ENCODE measurements around the gene DNAJB6. TPM values are rescaled to one million over a fixed set of nuclear protein-coding genes. Genes with fewer than 3 reads are reported as not detected.

Gene DNAJB6
- total and polyA plus RNA-seq, 2 of the 4 experiments (the other 2 are of a cell fraction) = 93.4 to 165 TPM

- Histone ChIP-seq H3K4ac (ENCODE audit: low read depth, low read length) (no peak overlapping the region), H3K4me1 (ENCODE audit: control insufficient read depth, insufficient read depth, low read length) (no peaks in the 10 kb centered on the region), H2AFZ (replicated peaks; ENCODE audit: low read length, poor library complexity) (peak overlapping the region; percentile 58), H3K14ac (replicated peaks; ENCODE audit: low read depth, low read length) (no peak overlapping the region), H3K36me3 (ENCODE audit: control insufficient read depth, insufficient read depth, low read length) (no peaks in the 10 kb centered on the region), H2BK5ac (ENCODE audit: low read depth, low read length, poor library complexity, severe bottlenecking) (no peak overlapping the region), H3K9ac (ENCODE audit: low read depth, low read length) (no peak overlapping the region), H3K18ac (ENCODE audit: low read depth, low read length) (no peak overlapping the region), H3K56ac (ENCODE audit: extremely low read depth, insufficient read depth, low read length) (no peak overlapping the region), H3K27ac (ENCODE audit: insufficient read depth, low read length) (no peak overlapping the region), H2BK20ac (ENCODE audit: low read depth, low read length) (no peak overlapping the region), H3K23ac (ENCODE audit: low read depth, low read length) (no peak overlapping the region), H4K8ac (ENCODE audit: low read depth in 2 of 2, low read length in 2 of 2) (no peak overlapping the region), H4K5ac (ENCODE audit: low read depth, low read length) (no peak overlapping the region), H3K4me2 (ENCODE audit: low read depth, low read length) (no peak overlapping the region), H2AK9ac (replicated peaks; ENCODE audit: low read depth, low read length, poor library complexity) (no peak overlapping the region), H3K27me3 (ENCODE audit: control insufficient read depth, insufficient read depth, low read length) (no peaks in the 10 kb centered on the region; the same call in 1 of the 2 replicates), H3K4me3 (ENCODE audit: insufficient read depth, low read depth, low read length) (no peak overlapping the region), H3K9me1 (ENCODE audit: insufficient read depth, low read length) (no peaks in the 10 kb centered on the region), H2AK5ac (ENCODE audit: low read depth, low read length) (no peak overlapping the region), H2BK15ac (ENCODE audit: low read depth, low read length) (no peak overlapping the region), H2BK120ac (ENCODE audit: low read depth, low read length) (no peak overlapping the region), H3K9me3 (ENCODE audit: control insufficient read depth, insufficient read depth, low read length) (peaks cover 3% of the 10 kb centered on the region), H4K20me1 (ENCODE audit: insufficient read depth, low read length) (no peaks in the 10 kb centered on the region), H3K79me1 (ENCODE audit: low read depth in 1 of 2, low read length in 2 of 2) (no peaks in the 10 kb centered on the region), H4K91ac (ENCODE audit: insufficient read depth, low read depth, low read length) (no peak overlapping the region)
- WGBS, 2 experiments (ENCODE audit: extremely low coverage in 2 of 2, insufficient read length in 1 of 2) = 90% methylated on average over 10 of the region's 13 CpGs; no CpG with 5 or more reads in 1 of the 2 experiments
- BruUV-seq (replicated peaks) = no TSS peak
- DNase-seq (no peak), ATAC-seq (ENCODE audit: low read depth) (no peak)
- in situ Hi-C loops (cut with MboI; ENCODE audit: low sequenced_read_pairs) = no loop called here
- no peak for TF ChIP-seq MAFK (IDR thresholded peaks at IDR 0.05; ENCODE audit: low read depth, low read length)
- no peak for TF ChIP-seq FOS (IDR thresholded peaks at IDR 0.05; ENCODE audit: low read depth, low read length)
- dilution Hi-C loops (cut with HindIII; ENCODE audit: low sequenced_read_pairs, unreplicated experiment) = no loop called here
- POLR2A ChIA-PET (ENCODE audit: unreplicated experiment) = no interaction called here
- intact Hi-C loops (cut with micrococcal nuclease) = no loop called here
- CTCF ChIA-PET = no interaction called here
These were observed 43.4 kb upstream of the DNAJB6 start for GRCh38 chr7:157293413-157293788.

All from IMR-90 (cell line).